HG03571 (cell line): ENCODE measurements around the gene ANKFN1.
"Not testable (repeated sequence)": the region's sequence is repeated elsewhere in the genome, so short reads cannot be mapped to it uniquely, and the experiment has no call there.

Source experiments
- ATAC-seq: cut with Tn5 transposase; IDR thresholded peaks from one replicate; pipeline ENCODE4 v1.9.1; 2021; ENCODE audit not compliant: unreplicated experiment

Gene ANKFN1

GRCh38 chr17:56288786-56289185 is 135.5 kb downstream of the ANKFN1 start:
- not testable (repeated sequence) for ATAC-seq

GRCh38 chr17:56289321-56289720 is 136.0 kb downstream of the ANKFN1 start:
- ATAC-seq, result no peak

GRCh38 chr17:56290101-56290801 is 137.0 kb downstream of the ANKFN1 start:
- no peak for ATAC-seq

- ATAC-seq, result no peak
Measured at GRCh38 chr17:56290802-56291118, 137.5 kb downstream of the ANKFN1 start.

- no peak for ATAC-seq
Measured at GRCh38 chr17:56291226-56291805, 138.0 kb downstream of the ANKFN1 start.

- ATAC-seq, result no peak
Measured at GRCh38 chr17:56292010-56292409, 138.7 kb downstream of the ANKFN1 start.

- no peak for ATAC-seq
Measured at GRCh38 chr17:56292578-56292977, 139.3 kb downstream of the ANKFN1 start.

- ATAC-seq, result no peak
Measured at GRCh38 chr17:56297184-56297583, 143.9 kb downstream of the ANKFN1 start.

GRCh38 chr17:56298846-56299245 is 145.6 kb downstream of the ANKFN1 start:
- ATAC-seq, result no peak

GRCh38 chr17:56300144-56300543 is 146.9 kb downstream of the ANKFN1 start:
- no peak for ATAC-seq

GRCh38 chr17:56305007-56305406 is 151.7 kb downstream of the ANKFN1 start:
- ATAC-seq, result no peak

- ATAC-seq, result no peak
Measured at GRCh38 chr17:56309897-56310296, 156.6 kb downstream of the ANKFN1 start.

GRCh38 chr17:56310782-56311181 is 157.5 kb downstream of the ANKFN1 start:
- no peak for ATAC-seq

- ATAC-seq, result no peak
Measured at GRCh38 chr17:56313201-56313600, 159.9 kb downstream of the ANKFN1 start.

GRCh38 chr17:56314026-56314425 is 160.8 kb downstream of the ANKFN1 start:
- ATAC-seq, result no peak

- no peak for ATAC-seq
Measured at GRCh38 chr17:56314984-56315602, 161.8 kb downstream of the ANKFN1 start.

GRCh38 chr17:56316604-56317003 is 163.3 kb downstream of the ANKFN1 start:
- ATAC-seq, result no peak

- ATAC-seq, result no peak
Measured at GRCh38 chr17:56317351-56318208, 164.3 kb downstream of the ANKFN1 start.

GRCh38 chr17:56319531-56319930 is 166.3 kb downstream of the ANKFN1 start:
- ATAC-seq, result no peak

- ATAC-seq, result no peak
Measured at GRCh38 chr17:56320443-56320842, 167.2 kb downstream of the ANKFN1 start.

- no peak for ATAC-seq
Measured at GRCh38 chr17:56322991-56323390, 169.7 kb downstream of the ANKFN1 start.

- no peak for ATAC-seq
Measured at GRCh38 chr17:56324676-56325075, 171.4 kb downstream of the ANKFN1 start.
